GM23338 (cell line): Measurements from ENCODE around the gene ITSN2. TPM values are rescaled to one million over a fixed set of nuclear protein-coding genes. Genes with fewer than 3 reads are reported as not detected.

ENCODE experiments used
- ATAC-seq: fragments of 200-7000 bp; cut with Tn5 transposase; 3 replicates; pipeline ENCODE4 v1.9.1; 2020
- DNase-seq: peaks from one replicate; pipeline ENCODE4 v3.0.0-alpha.2; 2015; ENCODE audit warnings: low spot score
- H2AFZ ChIP-seq: fragments of 200-600 bp; sonication (generic); 2 replicates; pipeline ENCODE4 v1.8.0; 2016; ENCODE audit warnings: antibody characterized with exemption, mild to moderate bottlenecking, moderate library complexity
- H3F3A ChIP-seq: fragments of 200-600 bp; sonication (generic); replicated peaks from 2 replicates; pipeline ENCODE4 v1.8.0; 2017; ENCODE audit warnings: antibody characterized with exemption, mixed run types, low read depth
- H3K27ac ChIP-seq: fragments of 200-600 bp; sonication (generic); 2 replicates; pipeline ENCODE4 v1.6.1; 2016; ENCODE audit warnings: low read depth
- H3K27me3 ChIP-seq: fragments of 200-600 bp; sonication (generic); 2 replicates; pipeline ENCODE4 v1.8.0; 2016; ENCODE audit warnings: mild to moderate bottlenecking, mixed run types, moderate library complexity; ENCODE audit not compliant: insufficient read depth
- H3K36me3 ChIP-seq: fragments of 200-600 bp; sonication (generic); 2 replicates; pipeline ENCODE4 v1.8.0; 2016; ENCODE audit warnings: mild to moderate bottlenecking; ENCODE audit not compliant: insufficient read depth
- H3K4me1 ChIP-seq: fragments of 200-600 bp; sonication (generic); 2 replicates; pipeline ENCODE4 v1.8.0; 2016; ENCODE audit warnings: mild to moderate bottlenecking, moderate library complexity; ENCODE audit not compliant: insufficient read depth
- H3K4me2 ChIP-seq: fragments of 200-600 bp; sonication (generic); 2 replicates; pipeline ENCODE4 v1.7.1; 2017; ENCODE audit warnings: mixed run types
- H3K4me3 ChIP-seq: fragments of 200-600 bp; sonication (generic); 2 replicates; pipeline ENCODE4 v1.6.1; 2016; ENCODE audit warnings: mixed run types
- H3K79me2 ChIP-seq: fragments of 200-600 bp; sonication (generic); replicated peaks from 2 replicates; pipeline ENCODE4 v1.8.0; 2017; ENCODE audit warnings: mild to moderate bottlenecking; ENCODE audit not compliant: insufficient read depth
- H3K9me2 ChIP-seq: fragments of 200-600 bp; sonication (generic); 2 replicates; pipeline ENCODE4 v1.8.0; 2017; ENCODE audit not compliant: insufficient read depth
- H4K20me1 ChIP-seq: fragments of 200-600 bp; sonication (generic); replicated peaks from 2 replicates; pipeline ENCODE4 v1.8.0; 2017; ENCODE audit warnings: mild to moderate bottlenecking; ENCODE audit not compliant: insufficient read depth
- H3K27ac Mint-ChIP-seq: 2 replicates; pipeline ENCODE4 v1.8.0; 2020; ENCODE audit warnings: inconsistent platforms, mild to moderate bottlenecking, moderate library complexity, mixed read lengths
- H3K27me3 Mint-ChIP-seq: 3 replicates; pipeline ENCODE4 v1.8.0; 2022; ENCODE audit warnings: low read depth, mild to moderate bottlenecking, moderate library complexity, mixed read lengths, inconsistent platforms; ENCODE audit not compliant: insufficient read depth, poor library complexity
- H3K36me3 Mint-ChIP-seq: 3 replicates; pipeline ENCODE4 v1.8.0; 2021; ENCODE audit warnings: low read depth, mild to moderate bottlenecking, inconsistent platforms, moderate library complexity, mixed read lengths
- H3K4me1 Mint-ChIP-seq: 3 replicates; pipeline ENCODE4 v1.8.0; 2020; ENCODE audit warnings: mild to moderate bottlenecking, inconsistent platforms, mixed read lengths
- H3K4me3 Mint-ChIP-seq: 3 replicates; pipeline ENCODE4 v1.8.0; 2021; ENCODE audit warnings: moderate library complexity, mild to moderate bottlenecking, inconsistent platforms, mixed read lengths
- H3K9me3 Mint-ChIP-seq: 3 replicates; pipeline ENCODE4 v1.8.0; 2020; ENCODE audit warnings: moderate library complexity, mild to moderate bottlenecking, inconsistent platforms, mixed read lengths
- CREB1 ChIP-seq: fragments of 250-450 bp; sonication (Bioruptor Pico); IDR thresholded peaks from 2 replicates; pipeline ENCODE4 v1.5.0; 2020; ENCODE audit warnings: low read depth, mild to moderate bottlenecking, moderate library complexity
- CTCF ChIP-seq, 2 experiments: fragments of 200-600 bp in 1 of 2; sonication (generic) in 1 of 2; conservative IDR thresholded peaks; 2 replicates each; pipeline versions ENCODE4 v1.5.1 to v1.6.1; 2016 to 2017; ENCODE audit warnings: antibody characterized with exemption in 2 of 2, low read depth in 2 of 2, mild to moderate bottlenecking in 2 of 2, moderate library complexity in 1 of 2
- ETS1 ChIP-seq: IDR thresholded peaks from 2 replicates; pipeline ENCODE4 v1.6.1; 2016; ENCODE audit warnings: antibody characterized with exemption
- EZH2 ChIP-seq: fragments of 200-600 bp; sonication (generic); IDR thresholded peaks from one replicate; pipeline ENCODE4 v1.8.0; 2017; ENCODE audit warnings: antibody characterized with exemption, mild to moderate bottlenecking, low read depth; ENCODE audit not compliant: unreplicated experiment
- EZH2phosphoT487 ChIP-seq: fragments of 200-600 bp; sonication (generic); IDR thresholded peaks from one replicate; pipeline ENCODE4 v1.8.1; 2018; ENCODE audit warnings: antibody characterized with exemption; ENCODE audit not compliant: unreplicated experiment
- JUNB ChIP-seq: IDR thresholded peaks from one replicate; pipeline ENCODE4 v1.6.1; 2016; ENCODE audit warnings: antibody characterized with exemption; ENCODE audit not compliant: unreplicated experiment
- NANOG ChIP-seq: IDR thresholded peaks from 2 replicates; pipeline ENCODE4 v1.6.1; 2016; ENCODE audit warnings: antibody characterized with exemption, borderline replicate concordance
- POLR2AphosphoS5 ChIP-seq: IDR thresholded peaks from 2 replicates; pipeline ENCODE4 v1.6.1; 2016; ENCODE audit warnings: antibody characterized with exemption, low read depth
- REST ChIP-seq: IDR thresholded peaks from one replicate; pipeline ENCODE4 v1.6.1; 2018; ENCODE audit warnings: antibody characterized with exemption; ENCODE audit not compliant: unreplicated experiment
- STAT1 ChIP-seq: IDR thresholded peaks from one replicate; pipeline ENCODE4 v1.6.1; 2016; ENCODE audit warnings: antibody characterized with exemption; ENCODE audit not compliant: unreplicated experiment
- ZNF114 ChIP-seq: fragments of 250-450 bp; sonication (Bioruptor Pico); IDR thresholded peaks from 2 replicates; pipeline ENCODE4 v1.5.0; 2020; ENCODE audit warnings: mild to moderate bottlenecking, moderate library complexity
- ZNF331 ChIP-seq: fragments of 250-450 bp; sonication (Bioruptor Pico); IDR thresholded peaks from 2 replicates; pipeline ENCODE4 v1.5.0; 2020; ENCODE audit warnings: low read depth, mild to moderate bottlenecking, moderate library complexity
- ZNF462 ChIP-seq: fragments of 250-450 bp; sonication (Bioruptor Pico); IDR thresholded peaks from 2 replicates; pipeline ENCODE4 v1.5.0; 2020; ENCODE audit warnings: mild to moderate bottlenecking, moderate library complexity
- polyA plus RNA-seq: library from polyadenylated mRNA; unstranded; fragments of >200 nt; fragmentation: Nextera tagmentation; extraction: Ambion mirVana; gene quantifications from 2 replicates; pipeline ENCODE4 v1.2.1, GENCODE V29; 2016
- total RNA-seq: library from RNA; depleted of rRNA; stranded (reverse); fragments of >200 nt; shearing (Covaris generic); gene quantifications from 2 replicates; pipeline ENCODE4 v1.2.3, GENCODE V29; 2014

ITSN2 gene
- total and polyA plus RNA-seq, 2 experiments from 2014 or later: 17.1 to 17.8 TPM

- Histone ChIP-seq H3F3A (0 out of 2 replicates have a peak, but pooled peaks cover 2% of the 10 kb centered on the region), H3K9me2 (no peaks in the 10 kb centered on the region), H3K79me2 (no peaks in the 10 kb centered on the region), H3K4me2 (no peak overlapping the region), H3K27me3 (no peaks in the 10 kb centered on the region), H2AFZ (peak overlapping the region; percentile 66; the same call in 1 of the 2 replicates), H3K36me3 (no peaks in the 10 kb centered on the region), H3K4me1 (peaks cover 5% of the 10 kb centered on the region; the same call in 1 of the 2 replicates), H3K27ac (no peak overlapping the region), H3K4me3 (no peak overlapping the region), H4K20me1 (no peaks in the 10 kb centered on the region)
- H3K4me1 Mint-ChIP-seq: peaks cover 4% of the 10 kb centered on the region
- DNase-seq: no peak
- H3K27ac Mint-ChIP-seq: no peak overlapping the region
- peaks cover 6% of the 10 kb centered on the region for H3K27me3 Mint-ChIP-seq
- H3K4me3 Mint-ChIP-seq: no peak overlapping the region
- TF ChIP-seq ZNF331 (CRISPR knock-in tag): no peak
- TF ChIP-seq EZH2: no peak
- TF ChIP-seq JUNB: no peak
- no peak for TF ChIP-seq CREB1 (CRISPR knock-in tag)
- no peak for TF ChIP-seq ETS1
- TF ChIP-seq REST: no peak
- TF ChIP-seq EZH2phosphoT487: no peak
- TF ChIP-seq POLR2AphosphoS5: no peak
- TF ChIP-seq ZNF114 (CRISPR knock-in tag): no peak
- no peak for TF ChIP-seq CTCF (conservative IDR thresholded peaks at IDR 0.05; ENCODE audit: low read depth in 2 of 2)
- TF ChIP-seq STAT1: no peak
- TF ChIP-seq NANOG: no peak
- no peak for TF ChIP-seq ZNF462 (CRISPR knock-in tag)
- H3K9me3 Mint-ChIP-seq: no peaks in the 10 kb centered on the region
- ATAC-seq: no peak
- no peaks in the 10 kb centered on the region for H3K36me3 Mint-ChIP-seq
Measured at GRCh38 chr2:24365826-24366225, 5.5 kb upstream of the ITSN2 start.
